Measurements from ENCODE around the gene PRELP.

GRCh38 chr1:203476216-203476814 is 709 bp downstream of the PRELP start:
- TF ChIP-seq CTCF (IDR thresholded peaks at IDR 0.05) (no peak), POLR2A (IDR thresholded peaks at IDR 0.05) (no peak)
